GM12891 (cell line): ENCODE results near the gene TMEM143.

Source experiments
- PAX5 ChIP-seq: IDR thresholded peaks from 2 replicates; pipeline ENCODE4 v1.6.1; 2011; ENCODE audit warnings: low read length, moderate library complexity, mild to moderate bottlenecking; ENCODE audit not compliant: insufficient read depth, severe bottlenecking
- POLR2A ChIP-seq: IDR thresholded peaks from 2 replicates; pipeline ENCODE4 v1.6.1; 2011; ENCODE audit warnings: low read depth, low read length, control low read depth
- POLR2AphosphoS5 ChIP-seq: IDR thresholded peaks from 2 replicates; pipeline ENCODE4 v1.6.1; 2011; ENCODE audit warnings: low read depth, low read length, control low read depth
- POU2F2 ChIP-seq: IDR thresholded peaks from 2 replicates; pipeline ENCODE4 v1.6.1; 2011; ENCODE audit warnings: low read depth, mild to moderate bottlenecking, control low read depth, low read length, moderate library complexity
- SPI1 ChIP-seq: IDR thresholded peaks from 2 replicates; pipeline ENCODE4 v1.6.1; 2011; ENCODE audit warnings: low read depth, low read length, control low read depth
- TAF1 ChIP-seq: IDR thresholded peaks from 2 replicates; pipeline ENCODE4 v1.6.1; 2011; ENCODE audit warnings: low read depth, low read length, control low read depth

- TF ChIP-seq POLR2AphosphoS5 (no peak), POLR2A (no peak), POU2F2 (no peak), TAF1 (no peak), SPI1 (no peak), PAX5 (no peak)
Measured at GRCh38 chr19:48350856-48351255, 12.9 kb downstream of the TMEM143 start.
